GM19467 (cell line): ENCODE results near the gene FAM90A26.
"Not testable (repeated sequence)": the region's sequence is repeated elsewhere in the genome, so short reads cannot be mapped to it uniquely, and the experiment has no call there.

Source experiments
- ATAC-seq: cut with Tn5 transposase; IDR thresholded peaks from one replicate; pipeline ENCODE4 v1.9.1; 2021; ENCODE audit warnings: mild to moderate bottlenecking, moderate library complexity; ENCODE audit not compliant: unreplicated experiment

Gene FAM90A26

GRCh38 chr4:9169791-9170459, at the start of gene FAM90A26:
Gene FAM90A26 (plus strand): TSS chr4:9170409. CDS start chr4:9173173, 2,764 bp downstream.
- ATAC-seq = not testable (repeated sequence)

GRCh38 chr4:9122711-9123110, 47.5 kb upstream of the FAM90A26 start:
- ATAC-seq = not testable (repeated sequence)

GRCh38 chr4:9123572-9124007, 46.6 kb upstream of the FAM90A26 start:
- ATAC-seq = not testable (repeated sequence)

- ATAC-seq = not testable (repeated sequence)
These were observed 44.5 kb upstream of the FAM90A26 start for GRCh38 chr4:9125601-9126161.

GRCh38 chr4:9131420-9131819, 38.8 kb upstream of the FAM90A26 start:
- ATAC-seq = not testable (repeated sequence)

- not testable (repeated sequence) for ATAC-seq
These were observed 37.4 kb upstream of the FAM90A26 start for GRCh38 chr4:9132849-9133248.

- ATAC-seq = not testable (repeated sequence)
These were observed 36.2 kb upstream of the FAM90A26 start for GRCh38 chr4:9134011-9134410.

- ATAC-seq = not testable (repeated sequence)
These were observed 35.7 kb upstream of the FAM90A26 start for GRCh38 chr4:9134556-9134955.

GRCh38 chr4:9141050-9141449, 29.2 kb upstream of the FAM90A26 start:
- not testable (repeated sequence) for ATAC-seq

GRCh38 chr4:9142786-9143185, 27.4 kb upstream of the FAM90A26 start:
- ATAC-seq = not testable (repeated sequence)

- ATAC-seq = no peak
These were observed 26.7 kb upstream of the FAM90A26 start for GRCh38 chr4:9143421-9144080.

GRCh38 chr4:9146967-9147366, 23.2 kb upstream of the FAM90A26 start:
- no peak for ATAC-seq

GRCh38 chr4:9147368-9147767, 22.8 kb upstream of the FAM90A26 start:
- ATAC-seq = not testable (repeated sequence)

GRCh38 chr4:9148611-9149409, 21.4 kb upstream of the FAM90A26 start:
- not testable (repeated sequence) for ATAC-seq

- not testable (repeated sequence) for ATAC-seq
These were observed 18.4 kb upstream of the FAM90A26 start for GRCh38 chr4:9151809-9152179.

GRCh38 chr4:9152180-9153007, 17.8 kb upstream of the FAM90A26 start:
- peak; percentile 42 for ATAC-seq

- ATAC-seq = peak; percentile 98
These were observed 17.1 kb upstream of the FAM90A26 start for GRCh38 chr4:9153008-9153570.

GRCh38 chr4:9153571-9154157, 16.5 kb upstream of the FAM90A26 start:
- ATAC-seq = not testable (repeated sequence)

- ATAC-seq = not testable (repeated sequence)
These were observed 14.9 kb upstream of the FAM90A26 start for GRCh38 chr4:9155101-9155886.
